Mesendoderm (in vitro differentiated cells): ENCODE results near the gene SHISA5.
A peak's percentile ranks its signal among the peaks of the same experiment; 100 is the strongest.

ENCODE experiments used
- DNase-seq: peaks from one replicate; pipeline ENCODE4 v3.0.0; 2013
- H2AK5ac ChIP-seq: 2 replicates; pipeline ENCODE4 v1.6.1; 2013; ENCODE audit warnings: low read length, inconsistent platforms
- H2BK120ac ChIP-seq: 2 replicates; pipeline ENCODE4 v1.6.1; 2013; ENCODE audit warnings: low read depth, mild to moderate bottlenecking, low read length, moderate library complexity, mixed read lengths
- H2BK15ac ChIP-seq: replicated peaks from 2 replicates; pipeline ENCODE4 v1.6.1; 2013; ENCODE audit warnings: low read depth, mild to moderate bottlenecking, moderate library complexity
- H2BK5ac ChIP-seq: 2 replicates; pipeline ENCODE4 v1.6.1; 2013; ENCODE audit warnings: low read length, inconsistent platforms
- H3K18ac ChIP-seq: 2 replicates; pipeline ENCODE4 v1.6.1; 2013; ENCODE audit warnings: mild to moderate bottlenecking, low read length, mixed read lengths
- H3K23ac ChIP-seq: one replicate; pipeline ENCODE4 v1.6.1; 2013; ENCODE audit warnings: low read length
- H3K27ac ChIP-seq: 2 replicates; pipeline ENCODE4 v1.5.1; 2013; ENCODE audit warnings: low read depth, mild to moderate bottlenecking, inconsistent platforms, low read length, moderate library complexity
- H3K27me3 ChIP-seq: 2 replicates; pipeline ENCODE4 v1.6.1; 2013; ENCODE audit warnings: low read length, control low read depth, mild to moderate bottlenecking, inconsistent platforms; ENCODE audit not compliant: insufficient read depth, poor library complexity
- H3K36me3 ChIP-seq: 2 replicates; pipeline ENCODE4 v1.6.1; 2013; ENCODE audit warnings: low read length, inconsistent platforms; ENCODE audit not compliant: control insufficient read depth, insufficient read depth
- H3K4ac ChIP-seq: one replicate; pipeline ENCODE4 v1.6.1; 2013; ENCODE audit warnings: low read depth, mild to moderate bottlenecking, low read length, moderate library complexity
- H3K4me1 ChIP-seq: 2 replicates; pipeline ENCODE4 v1.6.1; 2013; ENCODE audit warnings: low read depth, low read length, inconsistent platforms; ENCODE audit not compliant: control insufficient read depth
- H3K4me2 ChIP-seq: 2 replicates; pipeline ENCODE4 v1.6.1; 2013; ENCODE audit warnings: low read length
- H3K4me3 ChIP-seq: 2 replicates; pipeline ENCODE4 v1.5.1; 2013; ENCODE audit warnings: mild to moderate bottlenecking, low read length
- H3K56ac ChIP-seq: one replicate; pipeline ENCODE4 v1.6.1; 2013; ENCODE audit warnings: low read length
- H3K79me1 ChIP-seq: 2 replicates; pipeline ENCODE4 v1.6.1; 2013; ENCODE audit warnings: low read length, inconsistent platforms
- H3K79me2 ChIP-seq: 2 replicates; pipeline ENCODE4 v1.6.1; 2013; ENCODE audit warnings: mild to moderate bottlenecking, low read length; ENCODE audit not compliant: control insufficient read depth, insufficient read depth
- H3K9ac ChIP-seq: 2 replicates; pipeline ENCODE4 v1.6.1; 2013; ENCODE audit warnings: low read length, inconsistent platforms
- H4K5ac ChIP-seq: one replicate; pipeline ENCODE4 v1.6.1; 2013; ENCODE audit warnings: low read length
- H4K8ac ChIP-seq: one replicate; pipeline ENCODE4 v1.6.1; 2013; ENCODE audit warnings: low read depth, mild to moderate bottlenecking, control low read depth, low read length, moderate library complexity
- WGBS: extraction: QIAGEN DNeasy Blood & Tissue Kit; methylation state at CpG from one replicate; pipeline ENCODE4 v1.1.7; 2013; ENCODE audit warnings: low lambda C conversion rate, missing lambda C conversion rate; ENCODE audit not compliant: insufficient coverage; ENCODE audit errors: extremely low coverage; 5-methylcytosine and 5-hydroxymethylcytosine counted together

The SHISA5 gene

DNA sequence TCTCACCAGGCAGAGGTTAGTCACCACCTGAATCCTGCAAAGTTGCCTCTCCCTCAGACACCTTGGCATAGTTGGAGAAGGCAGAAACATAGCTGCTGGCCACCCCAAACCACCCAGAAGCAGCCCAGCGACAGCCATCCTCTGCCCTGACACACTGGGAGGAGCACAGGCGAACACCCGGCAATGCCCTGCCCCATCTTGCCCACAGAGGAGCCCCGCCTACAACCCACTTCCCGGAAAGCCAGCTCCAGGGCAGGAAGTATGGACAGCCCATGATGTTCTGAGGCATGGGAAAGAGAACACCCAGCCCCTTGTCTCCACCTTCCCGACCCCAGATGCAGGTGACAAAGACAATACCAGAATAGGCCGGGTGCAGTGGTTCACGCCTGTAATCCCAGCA, 12.6 kb upstream of the SHISA5 start:
- no peak for DNase-seq
- no peak overlapping the region for H3K23ac ChIP-seq
- H2AK5ac ChIP-seq = no peak overlapping the region
- no peak overlapping the region for H2BK15ac ChIP-seq
- H3K4ac ChIP-seq = no peak overlapping the region
- WGBS = no CpG with 5 or more reads among the region's 8 CpGs
- H3K4me1 ChIP-seq = no peaks in the 10 kb centered on the region
- H3K27me3 ChIP-seq = no peaks in the 10 kb centered on the region
- H3K79me2 ChIP-seq = no peaks in the 10 kb centered on the region
- H2BK5ac ChIP-seq = no peak overlapping the region
- no peaks in the 10 kb centered on the region for H3K79me1 ChIP-seq
- H4K8ac ChIP-seq = no peak overlapping the region
- no peak overlapping the region for H3K9ac ChIP-seq
- no peaks in the 10 kb centered on the region for H3K36me3 ChIP-seq
- no peak overlapping the region for H3K4me3 ChIP-seq
- H3K18ac ChIP-seq = no peak overlapping the region
- H3K56ac ChIP-seq = no peak overlapping the region
- H2BK120ac ChIP-seq = no peak overlapping the region
- no peak overlapping the region for H4K5ac ChIP-seq
- H3K4me2 ChIP-seq = no peak overlapping the region
- no peak overlapping the region for H3K27ac ChIP-seq

DNA sequence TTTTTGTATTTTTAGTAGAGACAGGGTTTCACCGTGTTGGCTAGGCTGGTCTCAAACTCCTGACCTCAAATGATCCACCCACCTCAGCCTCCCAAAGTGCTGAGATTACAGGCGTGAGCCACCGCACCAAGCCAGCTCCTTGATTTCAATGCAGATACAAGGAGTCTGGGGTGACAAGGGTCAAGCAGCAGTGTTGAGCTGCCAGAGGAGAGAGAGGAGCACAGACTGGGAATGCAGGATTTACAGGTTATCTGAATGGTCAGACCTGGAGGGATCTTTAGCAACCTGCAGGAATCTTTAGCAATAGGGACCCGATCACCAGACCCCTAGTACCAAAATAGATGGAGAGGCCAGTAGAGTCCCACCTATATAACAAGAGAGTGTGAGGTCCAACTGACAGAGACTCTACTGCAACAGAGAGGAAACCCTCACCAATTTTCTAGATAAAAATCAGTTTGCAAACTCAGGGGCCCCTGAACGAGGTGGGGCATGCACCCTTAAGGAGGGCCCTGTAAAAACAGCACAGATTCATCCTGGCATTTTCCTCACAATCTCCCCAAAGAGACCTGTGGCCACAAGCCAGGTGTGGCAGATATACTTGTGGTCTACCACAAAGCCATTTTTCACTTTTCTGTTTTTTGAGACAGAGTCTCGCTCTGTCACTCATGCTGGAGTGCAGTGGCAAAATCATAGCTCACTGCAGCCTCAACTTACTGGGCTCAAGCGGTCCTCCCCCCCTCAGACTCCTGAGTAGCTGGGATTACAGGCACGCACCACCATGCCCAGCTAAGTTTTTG, 10.7 kb upstream of the SHISA5 start:
- no peak overlapping the region for H3K56ac ChIP-seq
- H2BK15ac ChIP-seq = no peak overlapping the region
- no peaks in the 10 kb centered on the region for H3K79me1 ChIP-seq
- no peaks in the 10 kb centered on the region for H3K36me3 ChIP-seq
- H3K18ac ChIP-seq = no peak overlapping the region
- H3K79me2 ChIP-seq = no peaks in the 10 kb centered on the region
- no peak overlapping the region for H2BK120ac ChIP-seq
- no peak overlapping the region for H3K4ac ChIP-seq
- DNase-seq = no peak
- H2AK5ac ChIP-seq = no peak overlapping the region
- WGBS = no CpG with 5 or more reads among the region's 8 CpGs
- no peak overlapping the region for H3K27ac ChIP-seq
- H3K27me3 ChIP-seq = no peaks in the 10 kb centered on the region
- H2BK5ac ChIP-seq = no peak overlapping the region
- no peak overlapping the region for H4K5ac ChIP-seq
- no peak overlapping the region for H3K4me3 ChIP-seq
- H4K8ac ChIP-seq = no peak overlapping the region
- H3K4me1 ChIP-seq = no peaks in the 10 kb centered on the region
- H3K23ac ChIP-seq = no peak overlapping the region
- H3K4me2 ChIP-seq = no peak overlapping the region
- H3K9ac ChIP-seq = no peak overlapping the region

DNA sequence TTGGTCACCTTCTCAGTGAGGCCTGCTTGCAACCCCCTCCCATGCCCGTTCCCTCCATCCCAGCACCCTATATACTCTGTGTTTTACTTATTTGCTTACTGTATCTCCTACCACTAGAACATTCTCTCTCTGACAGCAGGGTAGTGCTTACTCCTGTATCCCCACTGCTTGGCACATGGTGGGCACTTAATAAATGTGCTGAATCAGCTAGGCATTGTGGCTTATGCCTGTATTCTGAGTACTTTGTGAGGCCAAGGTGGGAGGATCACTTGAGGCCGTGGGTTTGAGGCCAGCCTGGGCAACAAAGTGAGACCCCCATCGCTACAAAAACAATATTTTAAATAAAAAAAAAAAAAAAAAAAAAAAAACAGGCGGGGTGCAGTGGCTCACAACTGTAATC, 7.6 kb upstream of the SHISA5 start:
- no peak overlapping the region for H3K4ac ChIP-seq
- H4K5ac ChIP-seq = no peak overlapping the region
- no peak overlapping the region for H3K56ac ChIP-seq
- no CpG with 5 or more reads among the region's 4 CpGs for WGBS
- no peak for DNase-seq
- no peak overlapping the region for H4K8ac ChIP-seq
- peaks cover 2% of the 10 kb centered on the region for H3K4me1 ChIP-seq
- H2AK5ac ChIP-seq = no peak overlapping the region
- H3K79me2 ChIP-seq = no peaks in the 10 kb centered on the region
- H2BK120ac ChIP-seq = no peak overlapping the region
- H2BK5ac ChIP-seq = no peak overlapping the region
- H3K79me1 ChIP-seq = no peaks in the 10 kb centered on the region
- no peak overlapping the region for H2BK15ac ChIP-seq
- H3K27me3 ChIP-seq = no peaks in the 10 kb centered on the region
- H3K23ac ChIP-seq = no peak overlapping the region
- H3K27ac ChIP-seq = no peak overlapping the region
- H3K36me3 ChIP-seq = no peaks in the 10 kb centered on the region
- no peak overlapping the region for H3K9ac ChIP-seq
- H3K18ac ChIP-seq = no peak overlapping the region
- H3K4me2 ChIP-seq = no peak overlapping the region
- no peak overlapping the region for H3K4me3 ChIP-seq

DNA sequence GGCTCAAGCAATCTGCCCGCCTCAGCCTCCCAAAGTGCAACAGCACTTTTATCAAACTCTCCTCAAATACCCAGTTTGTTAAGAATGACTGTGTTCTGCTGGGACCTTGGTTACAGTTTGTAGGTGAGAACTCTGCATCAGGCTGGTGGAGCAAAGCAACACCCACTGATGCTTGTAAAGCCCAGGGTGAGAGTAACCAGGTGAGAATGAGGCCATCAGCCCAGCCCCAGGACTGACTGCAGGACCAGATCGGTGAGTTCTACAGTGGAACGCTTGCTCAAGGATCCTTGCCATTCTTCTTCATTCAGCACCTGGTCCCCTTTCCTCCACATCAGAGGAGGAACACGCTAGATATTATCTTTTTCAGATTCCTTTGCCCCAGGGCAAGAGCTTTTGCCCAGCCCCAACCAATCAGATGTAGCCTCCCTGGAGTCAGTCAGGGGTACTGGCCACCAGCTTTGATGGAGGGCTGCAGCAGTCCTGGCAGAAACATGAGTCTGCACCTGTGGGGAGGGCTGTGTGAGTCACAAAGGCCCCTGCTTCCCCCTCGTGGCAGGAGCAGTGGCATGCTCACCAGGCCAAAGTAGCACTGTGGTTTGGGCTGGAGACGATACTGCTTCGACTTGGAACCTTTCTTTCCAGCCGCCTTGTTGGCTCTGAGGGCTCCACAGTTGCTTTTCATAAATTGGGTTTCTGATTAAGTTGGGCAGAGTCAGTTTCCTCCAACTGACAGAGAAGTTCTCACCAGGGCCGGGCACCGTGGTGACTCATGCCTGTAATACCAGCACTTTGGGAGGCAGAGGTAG, 3.5 kb upstream of the SHISA5 start:
- Histone ChIP-seq H2AK5ac (no peak overlapping the region), H2BK5ac (no peak overlapping the region), H3K36me3 (no peaks in the 10 kb centered on the region), H2BK15ac (no peak overlapping the region), H3K4ac (no peak overlapping the region), H3K23ac (no peak overlapping the region), H4K5ac (no peak overlapping the region), H3K27ac (no peak overlapping the region), H4K8ac (no peak overlapping the region), H3K79me2 (no peaks in the 10 kb centered on the region), H3K4me2 (no peak overlapping the region), H3K18ac (no peak overlapping the region), H3K27me3 (no peaks in the 10 kb centered on the region), H3K79me1 (no peaks in the 10 kb centered on the region), H3K9ac (peak overlapping the region; percentile 42), H3K56ac (peak overlapping the region; percentile 42), H2BK120ac (no peak overlapping the region), H3K4me1 (peaks cover 12% of the 10 kb centered on the region), H3K4me3 (no peak overlapping the region)
- peak; percentile 98 for DNase-seq
- WGBS = no CpG with 5 or more reads among the region's 10 CpGs

DNA sequence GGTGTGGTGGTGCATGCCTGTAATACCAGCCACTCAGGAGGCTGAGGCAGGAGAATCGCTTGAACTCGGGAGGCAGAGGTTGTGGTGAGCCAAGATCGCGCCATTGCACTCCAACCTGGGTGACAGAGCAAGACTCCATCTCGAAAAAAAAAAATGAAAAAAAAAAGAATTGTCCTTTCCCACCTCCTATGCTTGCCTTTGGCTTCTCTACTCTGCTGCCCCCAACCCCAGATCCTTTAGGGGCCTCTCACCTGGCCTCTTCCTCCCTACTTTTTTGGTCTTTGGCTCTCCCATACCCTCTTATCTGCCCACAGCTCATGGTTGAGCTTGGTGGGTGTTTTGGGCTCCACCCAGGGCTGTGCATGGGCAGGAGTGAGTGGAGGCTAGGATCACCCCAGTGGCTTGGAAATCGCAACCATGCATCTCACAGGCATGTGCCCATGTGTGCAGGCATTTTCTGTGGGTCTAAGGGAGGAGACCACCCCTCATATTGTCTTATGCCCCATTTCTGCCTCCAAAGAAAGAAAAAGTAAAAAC, 2.1 kb upstream of the SHISA5 start:
- Histone ChIP-seq H3K23ac (peak overlapping the region; percentile 80), H2BK15ac (no peak overlapping the region), H3K27ac (no peak overlapping the region), H4K5ac (no peak overlapping the region), H3K36me3 (no peaks in the 10 kb centered on the region), H2BK5ac (peak overlapping the region; percentile 82), H3K4ac (peak overlapping the region; percentile 7), H3K4me3 (no peak overlapping the region), H4K8ac (no peak overlapping the region), H3K79me2 (no peaks in the 10 kb centered on the region), H3K56ac (peak overlapping the region; percentile 75), H3K27me3 (no peaks in the 10 kb centered on the region), H2BK120ac (no peak overlapping the region), H3K79me1 (peaks cover 2% of the 10 kb centered on the region), H3K4me1 (peaks cover 12% of the 10 kb centered on the region), H3K18ac (no peak overlapping the region), H2AK5ac (peak overlapping the region; percentile 78), H3K4me2 (no peak overlapping the region), H3K9ac (no peak overlapping the region)
- DNase-seq = no peak
- WGBS = no CpG with 5 or more reads among the region's 6 CpGs
